Kidney epithelial cell (primary cell): ENCODE data around the gene NCOA1. TPM values are rescaled to one million over a fixed set of nuclear protein-coding genes. Genes with fewer than 3 reads are reported as not detected.

Source experiments
- DNase-seq: peaks from one replicate; pipeline ENCODE4 v3.0.0-alpha.2; 2010; ENCODE audit warnings: low read depth
- H3K27me3 ChIP-seq: 2 replicates; pipeline ENCODE4 v1.6.0; 2011; ENCODE audit warnings: low read length; ENCODE audit not compliant: control insufficient read depth, insufficient read depth
- H3K36me3 ChIP-seq: 2 replicates; pipeline ENCODE4 v1.5.1; 2011; ENCODE audit warnings: low read length; ENCODE audit not compliant: control insufficient read depth, insufficient read depth
- H3K4me3 ChIP-seq: 2 replicates; pipeline ENCODE4 v1.5.1; 2011; ENCODE audit warnings: low read depth, mild to moderate bottlenecking, control low read depth, low read length
- total RNA-seq: library from RNA; depleted of rRNA; stranded (reverse); fragments of >200 nt; gene quantifications from 2 replicates; pipeline ENCODE4 v1.2.3, GENCODE V29; 2015
- TF ChIP-seq, protein P1 (sequence below): IDR thresholded peaks from 2 replicates; pipeline ENCODE4 v1.5.1; 2011; ENCODE audit warnings: mild to moderate bottlenecking, moderate library complexity, low read length, control low read depth, inconsistent platforms; ENCODE audit not compliant: insufficient read depth, poor library complexity, severe bottlenecking

Gene NCOA1
- total RNA-seq, 1 donor from 2014 or later, result 13.3 TPM

DNA sequence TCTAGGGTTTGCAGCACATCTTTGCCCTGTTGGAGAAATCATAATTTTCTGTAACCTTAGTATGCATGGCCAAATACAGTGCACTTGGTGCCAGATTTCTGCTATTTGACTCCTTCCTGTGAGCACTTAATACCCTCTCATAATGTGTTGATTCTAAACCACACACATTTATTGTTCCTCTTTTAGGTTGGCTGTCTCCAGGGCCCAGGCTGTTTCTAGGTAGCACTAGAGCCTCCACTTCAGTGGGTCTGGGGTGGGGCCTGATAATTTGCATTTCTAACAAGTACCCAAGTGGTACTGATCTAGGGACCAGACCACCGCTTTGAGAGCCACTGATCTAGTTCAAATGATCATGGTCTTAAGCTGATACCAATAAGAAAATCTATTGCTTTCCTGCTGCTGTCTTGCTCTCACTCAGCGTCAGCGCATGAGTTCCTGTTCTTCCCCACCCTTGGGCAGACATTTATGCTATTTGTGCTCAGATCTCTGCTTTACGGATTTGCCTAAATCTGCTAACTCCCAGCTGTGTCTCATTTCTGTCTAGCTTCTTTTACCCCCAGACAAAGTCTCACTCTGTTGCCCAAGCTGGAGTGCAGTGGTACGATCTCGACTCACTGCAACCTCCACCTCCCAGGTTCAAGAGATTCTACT lies 294.7 kb downstream of the NCOA1 start:
- H3K27me3 ChIP-seq, result no peaks in the 10 kb centered on the region
- no peak for DNase-seq
- no peaks in the 10 kb centered on the region for H3K36me3 ChIP-seq
- H3K4me3 ChIP-seq, result no peak overlapping the region
- TF ChIP-seq, protein P1, sequence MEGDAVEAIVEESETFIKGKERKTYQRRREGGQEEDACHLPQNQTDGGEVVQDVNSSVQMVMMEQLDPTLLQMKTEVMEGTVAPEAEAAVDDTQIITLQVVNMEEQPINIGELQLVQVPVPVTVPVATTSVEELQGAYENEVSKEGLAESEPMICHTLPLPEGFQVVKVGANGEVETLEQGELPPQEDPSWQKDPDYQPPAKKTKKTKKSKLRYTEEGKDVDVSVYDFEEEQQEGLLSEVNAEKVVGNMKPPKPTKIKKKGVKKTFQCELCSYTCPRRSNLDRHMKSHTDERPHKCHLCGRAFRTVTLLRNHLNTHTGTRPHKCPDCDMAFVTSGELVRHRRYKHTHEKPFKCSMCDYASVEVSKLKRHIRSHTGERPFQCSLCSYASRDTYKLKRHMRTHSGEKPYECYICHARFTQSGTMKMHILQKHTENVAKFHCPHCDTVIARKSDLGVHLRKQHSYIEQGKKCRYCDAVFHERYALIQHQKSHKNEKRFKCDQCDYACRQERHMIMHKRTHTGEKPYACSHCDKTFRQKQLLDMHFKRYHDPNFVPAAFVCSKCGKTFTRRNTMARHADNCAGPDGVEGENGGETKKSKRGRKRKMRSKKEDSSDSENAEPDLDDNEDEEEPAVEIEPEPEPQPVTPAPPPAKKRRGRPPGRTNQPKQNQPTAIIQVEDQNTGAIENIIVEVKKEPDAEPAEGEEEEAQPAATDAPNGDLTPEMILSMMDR, result no peak

DNA sequence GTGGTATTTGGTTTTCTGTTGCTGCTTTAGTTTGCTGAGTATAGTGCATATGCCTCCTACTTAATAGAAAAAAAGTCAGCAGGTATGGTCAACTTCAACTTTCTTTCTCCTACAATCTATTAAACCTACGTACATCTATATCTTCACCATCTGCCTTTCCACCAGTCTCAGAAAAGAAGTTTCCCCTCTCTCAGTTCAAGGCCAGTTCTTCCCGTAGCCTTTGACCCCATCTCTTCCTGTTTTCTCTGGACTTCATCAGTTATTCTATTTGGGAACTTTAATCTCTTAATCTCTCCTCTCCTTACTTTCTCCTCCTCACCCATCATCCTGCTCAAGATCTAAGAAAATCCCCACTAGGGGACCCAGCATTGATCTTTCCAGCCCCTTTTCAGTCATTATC lies 296.5 kb downstream of the NCOA1 start:
- H3K4me3 ChIP-seq, result no peak overlapping the region

DNA sequence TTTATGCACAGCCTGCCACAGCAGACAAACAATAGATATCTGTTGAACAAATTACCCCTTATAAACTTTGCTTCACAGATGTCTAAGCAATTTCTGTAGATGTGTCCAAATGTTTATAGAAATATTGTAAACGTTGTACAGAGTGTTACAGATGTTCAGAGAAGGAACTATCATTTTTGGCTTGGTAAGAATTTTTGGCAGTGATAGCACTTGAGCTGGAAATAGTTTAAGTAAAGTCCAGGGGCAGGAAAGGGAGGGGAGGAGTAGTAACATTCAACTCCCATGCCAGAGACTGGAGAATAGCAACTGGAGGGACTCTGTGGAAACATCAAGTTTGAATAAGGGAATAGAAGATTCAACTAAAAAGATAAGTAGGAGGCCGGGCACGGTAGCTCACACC lies 297.8 kb downstream of the NCOA1 start:
- Histone ChIP-seq H3K36me3 (no peaks in the 10 kb centered on the region), H3K4me3 (no peak overlapping the region), H3K27me3 (no peaks in the 10 kb centered on the region)
- no peak for DNase-seq
- TF ChIP-seq, protein P1, result no peak

More for the DNA sequence above, 296.5 kb downstream of the NCOA1 start:
- TF ChIP-seq, protein P1, result no peak
- DNase-seq, result no peak
- Histone ChIP-seq H3K27me3 (no peaks in the 10 kb centered on the region), H3K36me3 (no peaks in the 10 kb centered on the region)

DNA sequence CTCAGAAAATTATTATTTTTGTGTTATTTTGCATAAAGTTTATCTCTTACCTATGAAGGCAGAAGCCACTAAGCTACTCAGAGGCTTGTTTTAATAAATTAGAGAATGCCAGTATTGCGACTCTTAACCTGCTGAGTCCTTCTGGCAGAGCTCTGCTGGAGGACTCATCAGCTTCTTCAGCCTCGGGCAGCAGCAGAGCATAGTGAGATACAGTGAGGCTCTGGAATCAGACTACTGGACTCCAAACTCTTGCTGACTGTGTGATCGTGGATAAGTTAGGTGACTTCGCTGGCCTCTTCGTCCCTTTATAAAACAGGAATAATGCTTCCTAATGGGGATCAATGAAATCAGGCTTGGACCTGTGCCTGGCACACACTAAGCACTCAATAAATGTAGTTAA lies 300.4 kb downstream of the NCOA1 start:
- TF ChIP-seq, protein P1, result no peak
- no peaks in the 10 kb centered on the region for H3K27me3 ChIP-seq
- no peaks in the 10 kb centered on the region for H3K36me3 ChIP-seq
- DNase-seq, result no peak
- no peak overlapping the region for H3K4me3 ChIP-seq

DNA sequence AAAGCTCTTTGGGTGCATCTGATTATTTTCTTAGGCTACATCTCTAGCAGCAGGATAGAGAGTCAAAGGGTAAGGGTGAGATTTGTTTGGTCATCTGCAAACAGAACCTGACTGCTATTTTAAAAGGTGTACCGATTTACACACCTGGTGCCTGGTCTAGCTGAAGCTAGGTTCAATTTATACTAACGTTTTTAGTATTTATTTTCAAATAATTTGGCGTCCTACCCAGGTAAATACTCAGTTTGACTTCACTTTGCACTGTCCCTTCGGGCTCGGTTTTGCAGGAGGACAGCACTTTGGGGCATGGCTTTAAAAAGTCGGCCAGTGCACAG lies 301.5 kb downstream of the NCOA1 start:
- Histone ChIP-seq H3K4me3 (peak overlapping the region; percentile 82), H3K36me3 (no peaks in the 10 kb centered on the region), H3K27me3 (no peaks in the 10 kb centered on the region)
- TF ChIP-seq, protein P1, result no peak
- no peak for DNase-seq
